HepG2 (cell line): Measurements from ENCODE around the gene NBR1. TPM values are rescaled to one million over a fixed set of nuclear protein-coding genes. Genes with fewer than 3 reads are reported as not detected.

Experiments
- CBX5 ChIP-seq: sonication (generic); formaldehyde crosslinking; IDR thresholded peaks from 2 replicates; pipeline ENCODE4 v1.4.0; 2020; ENCODE audit warnings: missing genetic modification reagents, borderline replicate concordance
- DNMT1 ChIP-seq: sonication (generic); formaldehyde crosslinking; IDR thresholded peaks from 2 replicates; pipeline ENCODE4 v1.5.1; 2020; ENCODE audit warnings: mild to moderate bottlenecking, missing genetic modification reagents
- FOXP1 ChIP-seq, 2 experiments: fragments of 450-650 bp in 1 of 2; IDR thresholded peaks; 2 replicates each; pipeline ENCODE4 v1.6.1; 2017 to 2018; ENCODE audit warnings: antibody characterized with exemption in 1 of 2
- GATAD2A ChIP-seq: IDR thresholded peaks from 2 replicates; pipeline ENCODE4 v1.6.1; 2016
- JARID2 ChIP-seq: sonication (generic); formaldehyde crosslinking; IDR thresholded peaks from 2 replicates; pipeline ENCODE4 v1.8.1; 2023; ENCODE audit warnings: missing genetic modification reagents, inconsistent platforms; ENCODE audit not compliant: insufficient replicate concordance
- MEF2D ChIP-seq: sonication (generic); formaldehyde crosslinking; IDR thresholded peaks from 2 replicates; pipeline ENCODE4 v1.5.1; 2020; ENCODE audit warnings: mild to moderate bottlenecking, missing genetic modification reagents
- MEIS2 ChIP-seq: sonication (generic); formaldehyde crosslinking; IDR thresholded peaks from 2 replicates; pipeline ENCODE4 v1.9.0; 2021; ENCODE audit warnings: mild to moderate bottlenecking, missing genetic modification reagents
- RAD21 ChIP-seq: fragments of 450-650 bp; formaldehyde crosslinking; IDR thresholded peaks from 2 replicates; pipeline ENCODE4 v1.5.0; 2020; ENCODE audit warnings: mild to moderate bottlenecking
- RARA ChIP-seq: IDR thresholded peaks from 2 replicates; pipeline ENCODE4 v1.6.1; 2016; ENCODE audit warnings: missing genetic modification reagents, missing compliant biosample characterization
- SOX13 ChIP-seq, 3 experiments: fragments of 450-650 bp in 1 of 3; sonication (generic) in 1 of 3; formaldehyde crosslinking in 1 of 3; IDR thresholded peaks in 2 of 3; conservative IDR thresholded peaks in 1 of 3; 2 replicates each; pipeline versions ENCODE4 v1.5.0 to v1.6.1; 2016 to 2020; ENCODE audit warnings: antibody characterized with exemption in 1 of 3, mild to moderate bottlenecking in 1 of 3, missing compliant biosample characterization in 1 of 3, missing genetic modification reagents in 1 of 3, moderate library complexity in 1 of 3
- polyA plus RNA-seq, 8 experiments: library from polyadenylated mRNA; depleted of rRNA in 3 of 8; stranded (reverse) in 7 of 8; unstranded in 1 of 8; fragments of >200 nt; fragmentation: Illumina TruSeq in 4 of 8; extraction: Trizol in 4 of 8; gene quantifications; 2 replicates each; pipeline versions ENCODE4 v1.2.1 to v1.2.3, GENCODE V29; 2011 to 2016; ENCODE audit warnings: low read depth in 4 of 8, missing spikeins in 1 of 8, mixed read lengths in 1 of 8; ENCODE audit not compliant: insufficient read depth in 1 of 8
- total RNA-seq, 5 experiments: library from RNA; depleted of rRNA; stranded (reverse); fragments of >200 nt; fragmentation: Illumina TruSeq; extraction: Trizol; gene quantifications; 2 replicates each; pipeline ENCODE4 v1.2.3, GENCODE V29; 2016; ENCODE audit warnings: low read depth in 1 of 5
- TF ChIP-seq, protein P1 (sequence below): sonication (generic); formaldehyde crosslinking; IDR thresholded peaks from 2 replicates; pipeline ENCODE4 v1.4.0; 2020; ENCODE audit warnings: mild to moderate bottlenecking, missing genetic modification reagents
- TF ChIP-seq, protein P2 (sequence below), 2 experiments: fragments of 450-650 bp in 1 of 2; sonication (generic) in 1 of 2; formaldehyde crosslinking in 1 of 2; IDR thresholded peaks; 2 replicates each; pipeline versions ENCODE4 v1.6.1 to v1.8.0; 2016 to 2022; ENCODE audit warnings: antibody characterized with exemption in 1 of 2, mild to moderate bottlenecking in 1 of 2, missing genetic modification reagents in 1 of 2
- TF ChIP-seq, protein P3 (sequence below): IDR thresholded peaks from 2 replicates; pipeline ENCODE4 v1.6.1; 2012; ENCODE audit warnings: inconsistent platforms

Gene NBR1
- total and polyA plus RNA-seq, 2 of the 13 experiments (the other 11 are each of a cell fraction or from before 2014, with no cell fraction given) = 51.7 to 121 TPM

DNA sequence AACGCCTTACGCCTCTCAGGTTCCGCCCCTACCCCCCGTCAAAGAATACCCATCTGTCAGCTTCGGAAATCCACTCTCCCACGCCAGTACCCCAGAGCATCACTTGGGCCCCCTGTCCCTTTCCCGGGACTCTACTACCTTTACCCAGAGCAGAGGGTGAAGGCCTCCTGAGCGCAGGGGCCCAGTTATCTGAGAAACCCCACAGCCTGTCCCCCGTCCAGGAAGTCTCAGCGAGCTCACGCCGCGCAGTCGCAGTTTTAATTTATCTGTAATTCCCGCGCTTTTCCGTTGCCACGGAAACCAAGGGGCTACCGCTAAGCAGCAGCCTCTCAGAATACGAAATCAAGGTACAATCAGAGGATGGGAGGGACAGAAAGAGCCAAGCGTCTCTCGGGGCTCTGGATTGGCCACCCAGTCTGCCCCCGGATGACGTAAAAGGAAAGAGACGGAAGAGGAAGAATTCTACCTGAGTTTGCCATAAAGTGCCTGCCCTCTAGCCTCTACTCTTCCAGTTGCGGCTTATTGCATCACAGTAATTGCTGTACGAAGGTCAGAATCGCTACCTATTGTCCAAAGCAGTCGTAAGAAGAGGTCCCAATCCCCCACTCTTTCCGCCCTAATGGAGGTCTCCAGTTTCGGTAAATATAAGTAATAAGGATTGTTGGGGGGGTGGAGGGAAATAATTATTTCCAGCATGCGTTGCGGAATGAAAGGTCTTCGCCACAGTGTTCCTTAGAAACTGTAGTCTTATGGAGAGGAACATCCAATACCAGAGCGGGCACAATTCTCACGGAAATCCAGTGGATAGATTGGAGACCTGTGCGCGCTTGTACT is 45.7 kb upstream of the NBR1 start, which contains the start of gene BRCA1 (continued):
- TF ChIP-seq GATAD2A = peak; percentile 83
- TF ChIP-seq RAD21 (CRISPR knock-in tag) = peak; percentile 55; the same call in 1 of the 2 replicates
- peak; percentile 48; the same call in 1 of the 2 replicates for TF ChIP-seq SOX13 (IDR thresholded peaks at IDR 0.05)
- peak; percentile 34 to 75; a peak in 2 of 4 replicates for TF ChIP-seq SOX13 (CRISPR knock-in tag; conservative IDR thresholded peaks at IDR 0.05 in 1 of 2, IDR thresholded peaks at IDR 0.05 in 1 of 2)
- no peak; the same call in 1 of the 2 replicates for TF ChIP-seq MEIS2 (CRISPR knock-in tag)
- TF ChIP-seq JARID2 (CRISPR knock-in tag) = no peak
- TF ChIP-seq MEF2D (CRISPR knock-in tag) = 0 out of 2 replicates have a peak, but pooled peaks have one; percentile 38
- TF ChIP-seq, protein P1, sequence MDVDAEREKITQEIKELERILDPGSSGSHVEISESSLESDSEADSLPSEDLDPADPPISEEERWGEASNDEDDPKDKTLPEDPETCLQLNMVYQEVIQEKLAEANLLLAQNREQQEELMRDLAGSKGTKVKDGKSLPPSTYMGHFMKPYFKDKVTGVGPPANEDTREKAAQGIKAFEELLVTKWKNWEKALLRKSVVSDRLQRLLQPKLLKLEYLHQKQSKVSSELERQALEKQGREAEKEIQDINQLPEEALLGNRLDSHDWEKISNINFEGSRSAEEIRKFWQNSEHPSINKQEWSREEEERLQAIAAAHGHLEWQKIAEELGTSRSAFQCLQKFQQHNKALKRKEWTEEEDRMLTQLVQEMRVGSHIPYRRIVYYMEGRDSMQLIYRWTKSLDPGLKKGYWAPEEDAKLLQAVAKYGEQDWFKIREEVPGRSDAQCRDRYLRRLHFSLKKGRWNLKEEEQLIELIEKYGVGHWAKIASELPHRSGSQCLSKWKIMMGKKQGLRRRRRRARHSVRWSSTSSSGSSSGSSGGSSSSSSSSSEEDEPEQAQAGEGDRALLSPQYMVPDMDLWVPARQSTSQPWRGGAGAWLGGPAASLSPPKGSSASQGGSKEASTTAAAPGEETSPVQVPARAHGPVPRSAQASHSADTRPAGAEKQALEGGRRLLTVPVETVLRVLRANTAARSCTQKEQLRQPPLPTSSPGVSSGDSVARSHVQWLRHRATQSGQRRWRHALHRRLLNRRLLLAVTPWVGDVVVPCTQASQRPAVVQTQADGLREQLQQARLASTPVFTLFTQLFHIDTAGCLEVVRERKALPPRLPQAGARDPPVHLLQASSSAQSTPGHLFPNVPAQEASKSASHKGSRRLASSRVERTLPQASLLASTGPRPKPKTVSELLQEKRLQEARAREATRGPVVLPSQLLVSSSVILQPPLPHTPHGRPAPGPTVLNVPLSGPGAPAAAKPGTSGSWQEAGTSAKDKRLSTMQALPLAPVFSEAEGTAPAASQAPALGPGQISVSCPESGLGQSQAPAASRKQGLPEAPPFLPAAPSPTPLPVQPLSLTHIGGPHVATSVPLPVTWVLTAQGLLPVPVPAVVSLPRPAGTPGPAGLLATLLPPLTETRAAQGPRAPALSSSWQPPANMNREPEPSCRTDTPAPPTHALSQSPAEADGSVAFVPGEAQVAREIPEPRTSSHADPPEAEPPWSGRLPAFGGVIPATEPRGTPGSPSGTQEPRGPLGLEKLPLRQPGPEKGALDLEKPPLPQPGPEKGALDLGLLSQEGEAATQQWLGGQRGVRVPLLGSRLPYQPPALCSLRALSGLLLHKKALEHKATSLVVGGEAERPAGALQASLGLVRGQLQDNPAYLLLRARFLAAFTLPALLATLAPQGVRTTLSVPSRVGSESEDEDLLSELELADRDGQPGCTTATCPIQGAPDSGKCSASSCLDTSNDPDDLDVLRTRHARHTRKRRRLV (CRISPR knock-in tag) = no peak
- peak; percentile 28; the same call in 1 of the 2 replicates for TF ChIP-seq FOXP1 (IDR thresholded peaks at IDR 0.05)
- TF ChIP-seq FOXP1 (CRISPR knock-in tag; IDR thresholded peaks at IDR 0.05) = peak; percentile 41; the same call in 1 of the 2 replicates
- no peak for TF ChIP-seq DNMT1 (CRISPR knock-in tag)
- TF ChIP-seq RARA (CRISPR knock-in tag) = no peak; the same call in 1 of the 2 replicates
- peak; percentile 71; the same call in 1 of the 2 replicates for TF ChIP-seq CBX5
- TF ChIP-seq, protein P2, sequence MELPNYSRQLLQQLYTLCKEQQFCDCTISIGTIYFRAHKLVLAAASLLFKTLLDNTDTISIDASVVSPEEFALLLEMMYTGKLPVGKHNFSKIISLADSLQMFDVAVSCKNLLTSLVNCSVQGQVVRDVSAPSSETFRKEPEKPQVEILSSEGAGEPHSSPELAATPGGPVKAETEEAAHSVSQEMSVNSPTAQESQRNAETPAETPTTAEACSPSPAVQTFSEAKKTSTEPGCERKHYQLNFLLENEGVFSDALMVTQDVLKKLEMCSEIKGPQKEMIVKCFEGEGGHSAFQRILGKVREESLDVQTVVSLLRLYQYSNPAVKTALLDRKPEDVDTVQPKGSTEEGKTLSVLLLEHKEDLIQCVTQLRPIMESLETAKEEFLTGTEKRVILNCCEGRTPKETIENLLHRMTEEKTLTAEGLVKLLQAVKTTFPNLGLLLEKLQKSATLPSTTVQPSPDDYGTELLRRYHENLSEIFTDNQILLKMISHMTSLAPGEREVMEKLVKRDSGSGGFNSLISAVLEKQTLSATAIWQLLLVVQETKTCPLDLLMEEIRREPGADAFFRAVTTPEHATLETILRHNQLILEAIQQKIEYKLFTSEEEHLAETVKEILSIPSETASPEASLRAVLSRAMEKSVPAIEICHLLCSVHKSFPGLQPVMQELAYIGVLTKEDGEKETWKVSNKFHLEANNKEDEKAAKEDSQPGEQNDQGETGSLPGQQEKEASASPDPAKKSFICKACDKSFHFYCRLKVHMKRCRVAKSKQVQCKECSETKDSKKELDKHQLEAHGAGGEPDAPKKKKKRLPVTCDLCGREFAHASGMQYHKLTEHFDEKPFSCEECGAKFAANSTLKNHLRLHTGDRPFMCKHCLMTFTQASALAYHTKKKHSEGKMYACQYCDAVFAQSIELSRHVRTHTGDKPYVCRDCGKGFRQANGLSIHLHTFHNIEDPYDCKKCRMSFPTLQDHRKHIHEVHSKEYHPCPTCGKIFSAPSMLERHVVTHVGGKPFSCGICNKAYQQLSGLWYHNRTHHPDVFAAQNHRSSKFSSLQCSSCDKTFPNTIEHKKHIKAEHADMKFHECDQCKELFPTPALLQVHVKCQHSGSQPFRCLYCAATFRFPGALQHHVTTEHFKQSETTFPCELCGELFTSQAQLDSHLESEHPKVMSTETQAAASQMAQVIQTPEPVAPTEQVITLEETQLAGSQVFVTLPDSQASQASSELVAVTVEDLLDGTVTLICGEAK (IDR thresholded peaks at IDR 0.05) = peak; percentile 19; the same call in 1 of the 2 replicates
- TF ChIP-seq, protein P2 (CRISPR knock-in tag; IDR thresholded peaks at IDR 0.05) = no peak; the same call in 1 of the 2 replicates
- TF ChIP-seq, protein P3, sequence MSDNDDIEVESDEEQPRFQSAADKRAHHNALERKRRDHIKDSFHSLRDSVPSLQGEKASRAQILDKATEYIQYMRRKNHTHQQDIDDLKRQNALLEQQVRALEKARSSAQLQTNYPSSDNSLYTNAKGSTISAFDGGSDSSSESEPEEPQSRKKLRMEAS = peak; percentile 95
